Metanephros (tissue), 2 donors: ENCODE results near the gene DAG1. TPM values are rescaled to one million over a fixed set of nuclear protein-coding genes. Genes with fewer than 3 reads are reported as not detected.

ENCODE experiments used
- small RNA-seq: library from RNA; depleted of rRNA; stranded (forward); fragments of <200 nt; gene quantifications from one replicate; pipeline ENCODE3, GENCODE V24; 2014; ENCODE audit warnings: low replicate concordance
- total RNA-seq: library from RNA; depleted of rRNA; stranded (reverse); fragments of >200 nt; gene quantifications from one replicate; pipeline ENCODE4 v1.2.3, GENCODE V29; 2014

DAG1 gene
- 94.5 TPM for total RNA-seq

DNA sequence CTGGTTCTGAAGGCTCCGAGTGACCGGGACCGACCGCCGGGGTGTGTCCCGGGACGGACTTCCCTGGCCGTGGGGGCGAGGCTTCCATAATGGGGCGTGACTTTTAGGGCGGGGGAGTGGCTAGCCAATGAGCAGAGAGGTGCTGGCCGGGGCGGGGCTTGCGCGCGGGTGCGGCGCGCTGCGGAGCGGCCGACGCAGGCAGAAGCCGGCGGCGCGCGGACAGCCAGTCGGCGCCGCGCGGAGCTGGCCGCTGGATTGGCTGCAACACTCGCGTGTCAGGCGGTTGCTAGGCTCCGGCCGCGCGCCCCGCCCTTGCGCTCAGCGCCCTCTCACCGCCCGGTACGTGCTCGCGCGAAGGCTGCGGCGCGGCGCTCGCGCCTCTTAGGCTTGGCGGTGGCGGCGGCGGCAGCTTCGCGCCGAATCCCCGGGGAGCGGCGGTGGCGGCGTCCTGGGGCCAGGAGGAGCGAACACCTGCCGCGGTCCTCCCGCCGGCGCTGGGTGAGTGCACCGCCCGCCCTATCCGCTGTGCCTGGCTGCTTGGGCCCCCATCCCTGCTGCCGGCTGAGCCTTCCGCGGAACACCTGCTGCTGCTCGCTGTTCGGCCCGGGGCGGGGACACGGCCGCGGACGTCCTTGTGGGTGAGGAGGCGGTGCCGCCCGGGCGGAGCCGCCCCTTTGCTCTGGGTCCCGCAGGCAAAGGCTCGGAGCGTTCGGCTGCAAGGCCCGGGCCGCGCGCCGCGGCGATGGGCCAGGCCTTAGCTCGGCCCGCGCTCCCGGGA lies at the start of gene DAG1:
TSS of gene DAG1 (plus strand) at position 332 of the 778 bp plus-strand sequence. CDS start 40,268 bp downstream, outside the sequence.

DNA sequence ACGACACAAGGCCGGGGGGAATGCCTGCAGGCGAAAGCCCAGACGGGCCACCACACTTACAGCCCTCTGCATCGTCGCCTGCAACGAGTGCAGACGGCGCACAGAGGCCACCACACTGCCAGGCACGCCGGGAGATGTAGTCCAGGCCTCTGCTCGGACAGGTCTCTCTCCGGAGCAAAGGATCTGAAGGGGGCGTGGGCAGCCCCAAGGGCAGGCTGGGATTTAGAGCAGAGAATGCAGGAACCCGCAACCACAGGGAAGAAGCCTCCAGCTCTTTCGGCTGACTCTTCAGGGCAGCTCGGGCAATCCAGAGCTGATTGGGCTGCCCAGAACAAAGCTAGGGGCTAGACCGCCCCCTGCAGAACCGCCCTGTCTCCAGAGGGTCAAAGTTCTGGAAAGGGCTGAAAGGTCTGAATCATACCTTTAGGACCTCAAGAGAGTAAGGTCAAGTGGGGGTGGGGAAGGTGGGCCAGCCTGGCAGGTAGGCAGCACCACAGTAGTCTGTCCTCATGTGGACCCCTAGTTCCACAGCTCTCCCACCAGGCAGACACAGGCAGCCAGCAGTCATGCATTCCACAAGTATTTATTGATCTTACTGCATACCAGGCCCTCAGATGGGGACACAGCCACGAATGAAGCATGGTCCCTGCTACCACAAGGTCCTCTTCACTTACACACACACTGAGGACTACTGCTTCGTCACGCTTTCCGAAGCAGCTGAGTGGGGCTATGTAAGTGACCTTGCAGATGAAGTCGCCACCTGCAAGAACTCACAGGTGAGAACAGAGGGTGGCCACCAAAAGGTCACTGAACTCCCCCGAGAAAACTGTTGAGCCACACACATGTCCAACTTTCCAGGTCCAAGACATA lies 47.5 kb upstream of the DAG1 start, which contains the start of gene AMT:
TSS of gene AMT (minus strand) at position 95 of the 870 bp plus-strand sequence. CDS start at position 72, 23 bp downstream.

DNA sequence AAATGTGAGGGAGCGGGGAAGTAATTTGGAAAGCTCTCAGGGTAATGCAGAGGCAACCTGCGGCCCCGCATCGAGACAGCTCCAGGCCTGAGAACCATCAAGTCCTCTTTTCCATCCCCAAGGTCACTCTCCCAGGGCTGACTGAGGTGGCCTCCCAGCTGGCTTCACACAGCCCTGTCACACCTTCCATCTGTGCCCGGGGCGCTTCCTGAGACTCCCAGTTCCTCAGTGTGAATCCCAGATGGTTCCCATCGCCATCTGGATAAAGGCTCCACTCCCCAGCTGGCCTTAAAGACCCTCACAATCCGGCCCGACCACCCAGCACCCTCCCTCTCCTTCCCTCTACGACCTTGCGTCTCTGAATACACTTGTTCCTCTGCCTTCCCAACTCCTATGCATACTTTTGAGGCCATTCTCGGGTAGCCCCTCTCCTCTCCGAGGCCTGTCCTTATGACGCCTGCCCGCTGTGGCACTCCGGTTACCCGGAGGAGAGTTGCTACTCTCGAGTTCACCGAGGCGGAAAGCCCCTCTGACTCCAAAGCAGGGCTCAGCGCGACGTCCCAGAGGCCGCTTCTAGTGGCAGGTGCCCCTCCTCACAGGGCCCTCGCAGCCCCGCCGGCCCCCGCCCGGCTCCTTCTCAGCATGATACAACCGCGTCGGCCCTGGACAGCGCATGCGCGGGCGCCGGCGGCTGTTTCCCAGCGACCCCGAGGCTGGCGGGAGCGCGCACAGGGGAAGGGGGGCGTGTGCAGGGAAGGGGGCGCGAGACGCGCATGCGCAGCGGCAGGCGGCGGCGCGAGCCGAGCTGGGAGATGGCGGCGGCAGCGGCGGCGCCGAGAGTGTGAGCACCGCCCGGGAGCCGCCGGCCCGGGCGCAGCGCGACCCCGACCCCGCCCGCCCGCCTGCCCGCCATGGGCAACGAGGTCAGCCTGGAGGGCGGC lies 83.9 kb downstream of the DAG1 start, which contains the start of gene BSN:
TSS of gene BSN (plus strand) at position 786 of the 941 bp plus-strand sequence. CDS start at position 912, 126 bp downstream.

Small RNA genes lying within 50 kb of the gene (small RNA-seq; reads per million reads assigned to genes)
- gene RNA5SP130 = not detected

Other genes with a start within 250 kb of the DAG1 start
- gene C3orf62, start 193.0 kb upstream of the DAG1 start, total RNA-seq = 5.2 TPM
- gene USP4, start 130.2 kb upstream of the DAG1 start, total RNA-seq = 41.9 TPM
- 118 TPM for gene GPX1, start 111.9 kb upstream of the DAG1 start, total RNA-seq
- gene RHOA, start 58.3 kb upstream of the DAG1 start, total RNA-seq = 299 TPM
- 35.4 TPM for gene TCTA, start 57.8 kb upstream of the DAG1 start, total RNA-seq
- 25.1 TPM for gene AMT, start 47.8 kb upstream of the DAG1 start, total RNA-seq
- gene NICN1, start 40.9 kb upstream of the DAG1 start, total RNA-seq = 14.8 TPM
- gene BSN, start 84.2 kb downstream of the DAG1 start, total RNA-seq = 1.5 TPM
- 104 TPM for gene APEH, start 204.1 kb downstream of the DAG1 start, total RNA-seq
- 47.9 TPM for gene MST1, start 219.2 kb downstream of the DAG1 start, total RNA-seq
- 35.7 TPM for gene RNF123, start 219.3 kb downstream of the DAG1 start, total RNA-seq
- gene AMIGO3, start 249.4 kb downstream of the DAG1 start, total RNA-seq = 0.41 TPM